C1 segment of cervical spinal cord (tissue), 14 donors: ENCODE data around the gene DMBX1.

ENCODE experiments used
- DNase-seq, 14 donors: peaks; one replicate each; lab custom pipeline; 2025; lab: John Stamatoyannopoulos, UW

DMBX1 gene

GRCh38 chr1:46525253-46525983, 35.8 kb downstream of the DMBX1 start:
- no peak for DNase-seq

GRCh38 chr1:46526013-46526690, 36.5 kb downstream of the DMBX1 start:
- no peak for DNase-seq

- no peak for DNase-seq
These were observed 37.2 kb downstream of the DMBX1 start for GRCh38 chr1:46526691-46527291.

- peak in 13 of 14 donors; percentile 17 to 80 (median 46) for DNase-seq
These were observed 38.0 kb downstream of the DMBX1 start for GRCh38 chr1:46527474-46528296.

- no peak for DNase-seq
These were observed 38.8 kb downstream of the DMBX1 start for GRCh38 chr1:46528297-46528955.

GRCh38 chr1:46529031-46529630, 39.5 kb downstream of the DMBX1 start:
- no peak for DNase-seq

GRCh38 chr1:46530311-46530710, 40.7 kb downstream of the DMBX1 start:
- DNase-seq, result no peak

- no peak for DNase-seq
These were observed 41.3 kb downstream of the DMBX1 start for GRCh38 chr1:46530791-46531409.

- DNase-seq, result no peak
These were observed 42.5 kb downstream of the DMBX1 start for GRCh38 chr1:46532095-46532494.

GRCh38 chr1:46532498-46533178, 43.0 kb downstream of the DMBX1 start:
- DNase-seq, result peak in 10 of 14 donors; percentile 6 to 74 (median 32)

- DNase-seq, result peak in 4 of 14 donors; percentile 39 to 56 (median 48)
These were observed 43.7 kb downstream of the DMBX1 start for GRCh38 chr1:46533179-46533864.

- no peak for DNase-seq
These were observed 45.4 kb downstream of the DMBX1 start for GRCh38 chr1:46535063-46535462.

- no peak for DNase-seq
These were observed 46.9 kb downstream of the DMBX1 start for GRCh38 chr1:46536527-46536926.

GRCh38 chr1:46537651-46538050, 48.0 kb downstream of the DMBX1 start:
- no peak for DNase-seq

- DNase-seq, result no peak
These were observed 48.5 kb downstream of the DMBX1 start for GRCh38 chr1:46538147-46538546.
